HepG2 (cell line): ENCODE data around the gene RHBDL1. TPM values are rescaled to one million over a fixed set of nuclear protein-coding genes. Genes with fewer than 3 reads are reported as not detected.
A peak's percentile ranks its signal among the peaks of the same experiment; 100 is the strongest.

Experiments used
- CENPX ChIP-seq: sonication (generic); formaldehyde crosslinking; IDR thresholded peaks from 2 replicates; pipeline ENCODE4 v1.9.0; 2021; ENCODE audit warnings: mild to moderate bottlenecking, missing genetic modification reagents, moderate library complexity
- FOXP1 ChIP-seq, 2 experiments: fragments of 450-650 bp in 1 of 2; IDR thresholded peaks; 2 replicates each; pipeline ENCODE4 v1.6.1; 2017 to 2018; ENCODE audit warnings: antibody characterized with exemption in 1 of 2
- HIC2 ChIP-seq: sonication (generic); formaldehyde crosslinking; IDR thresholded peaks from 2 replicates; pipeline ENCODE4 v1.9.0; 2022; ENCODE audit warnings: low read depth, missing genetic modification reagents
- KDM5A ChIP-seq: fragments of 200-600 bp; sonication (generic); IDR thresholded peaks from 2 replicates; pipeline ENCODE4 v1.7.0; 2018; ENCODE audit warnings: antibody characterized with exemption, mild to moderate bottlenecking, low read length, borderline replicate concordance
- TFDP1 ChIP-seq: IDR thresholded peaks from 2 replicates; pipeline ENCODE4 v1.6.1; 2016; ENCODE audit warnings: missing compliant biosample characterization, missing genetic modification reagents, borderline replicate concordance
- TFE3 ChIP-seq: IDR thresholded peaks from 2 replicates; pipeline ENCODE4 v1.6.1; 2016
- THRA ChIP-seq: sonication (generic); formaldehyde crosslinking; IDR thresholded peaks from 2 replicates; pipeline ENCODE4 v1.4.0; 2020; ENCODE audit warnings: missing genetic modification reagents, borderline replicate concordance
- ZBTB33 ChIP-seq: sonication (generic); formaldehyde crosslinking; IDR thresholded peaks from 2 replicates; pipeline ENCODE4 v1.4.0; 2020; ENCODE audit warnings: missing genetic modification reagents
- ZMAT3 ChIP-seq: sonication (generic); formaldehyde crosslinking; conservative IDR thresholded peaks from 2 replicates; pipeline ENCODE4 v1.7.0; 2021; ENCODE audit warnings: missing genetic modification reagents
- ZNF121 ChIP-seq: sonication (generic); formaldehyde crosslinking; IDR thresholded peaks from 2 replicates; pipeline ENCODE4 v1.5.0; 2020; ENCODE audit warnings: mild to moderate bottlenecking, missing genetic modification reagents
- ZNF234 ChIP-seq: sonication (generic); formaldehyde crosslinking; conservative IDR thresholded peaks from 2 replicates; pipeline ENCODE4 v1.5.1; 2020; ENCODE audit warnings: mild to moderate bottlenecking, missing genetic modification reagents
- ZNF317 ChIP-seq: sonication (generic); formaldehyde crosslinking; IDR thresholded peaks from 2 replicates; pipeline ENCODE4 v1.5.0; 2020; ENCODE audit warnings: mild to moderate bottlenecking, missing genetic modification reagents
- ZNF44 ChIP-seq: sonication (generic); formaldehyde crosslinking; IDR thresholded peaks from 2 replicates; pipeline ENCODE4 v1.5.1; 2020; ENCODE audit warnings: mild to moderate bottlenecking, missing genetic modification reagents
- ZNF567 ChIP-seq: sonication (generic); formaldehyde crosslinking; IDR thresholded peaks from 2 replicates; pipeline ENCODE4 v1.8.1; 2023; ENCODE audit warnings: mild to moderate bottlenecking, missing genetic modification reagents, borderline replicate concordance
- ZNF629 ChIP-seq: sonication (generic); formaldehyde crosslinking; conservative IDR thresholded peaks from 2 replicates; pipeline ENCODE4 v1.5.0; 2020; ENCODE audit warnings: missing genetic modification reagents
- ZNF704 ChIP-seq: sonication (generic); formaldehyde crosslinking; IDR thresholded peaks from 2 replicates; pipeline ENCODE4 v1.8.1; 2023; ENCODE audit warnings: mild to moderate bottlenecking, inconsistent platforms, moderate library complexity, missing genetic modification reagents, borderline replicate concordance
- ZNF777 ChIP-seq: sonication (generic); formaldehyde crosslinking; IDR thresholded peaks from 2 replicates; pipeline ENCODE4 v1.4.0; 2020; ENCODE audit warnings: missing genetic modification reagents
- ZSCAN12 ChIP-seq: sonication (generic); formaldehyde crosslinking; IDR thresholded peaks from 2 replicates; pipeline ENCODE4 v1.9.0; 2021; ENCODE audit warnings: mild to moderate bottlenecking, missing genetic modification reagents
- ZSCAN21 ChIP-seq: sonication (generic); formaldehyde crosslinking; IDR thresholded peaks from 2 replicates; pipeline ENCODE4 v1.8.0; 2022; ENCODE audit warnings: mild to moderate bottlenecking, missing genetic modification reagents, moderate library complexity, borderline replicate concordance
- ZSCAN30 ChIP-seq: sonication (generic); formaldehyde crosslinking; IDR thresholded peaks from 2 replicates; pipeline ENCODE4 v1.5.0; 2020; ENCODE audit warnings: mild to moderate bottlenecking, missing genetic modification reagents
- polyA plus RNA-seq, 8 experiments: library from polyadenylated mRNA; depleted of rRNA in 3 of 8; stranded (reverse) in 7 of 8; unstranded in 1 of 8; fragments of >200 nt; fragmentation: Illumina TruSeq in 4 of 8; extraction: Trizol in 4 of 8; gene quantifications; 2 replicates each; pipeline versions ENCODE4 v1.2.1 to v1.2.3, GENCODE V29; 2011 to 2016; ENCODE audit warnings: low read depth in 4 of 8, missing spikeins in 1 of 8, mixed read lengths in 1 of 8; ENCODE audit not compliant: insufficient read depth in 1 of 8
- total RNA-seq, 5 experiments: library from RNA; depleted of rRNA; stranded (reverse); fragments of >200 nt; fragmentation: Illumina TruSeq; extraction: Trizol; gene quantifications; 2 replicates each; pipeline ENCODE4 v1.2.3, GENCODE V29; 2016; ENCODE audit warnings: low read depth in 1 of 5

RHBDL1 gene
- total and polyA plus RNA-seq, 2 of the 13 experiments (the other 11 are each of a cell fraction or from before 2014, with no cell fraction given): 1.8 to 3.8 TPM

- TF ChIP-seq ZBTB33 (CRISPR knock-in tag) (no peak; the same call in 1 of the 2 replicates), ZSCAN21 (peak; percentile 90), ZMAT3 (CRISPR knock-in tag) (peak; percentile 65; the same call in 1 of the 2 replicates), CENPX (CRISPR knock-in tag) (no peak), ZNF777 (CRISPR knock-in tag) (peak; percentile 63), THRA (CRISPR knock-in tag) (no peak), ZNF567 (CRISPR knock-in tag) (0 out of 2 replicates have a peak, but pooled peaks have one; percentile 18), ZNF704 (CRISPR knock-in tag) (no peak), KDM5A (no peak), ZSCAN12 (CRISPR knock-in tag) (no peak), ZNF121 (CRISPR knock-in tag) (no peak), ZNF234 (no peak), TFE3 (peak; percentile 52; the same call in 1 of the 2 replicates), ZSCAN30 (CRISPR knock-in tag) (no peak), FOXP1 (IDR thresholded peaks at IDR 0.05) (no peak), FOXP1 (CRISPR knock-in tag; IDR thresholded peaks at IDR 0.05) (no peak), ZNF317 (CRISPR knock-in tag) (0 out of 2 replicates have a peak, but pooled peaks have one; percentile 32), HIC2 (CRISPR knock-in tag) (peak; percentile 58; the same call in 1 of the 2 replicates), ZNF629 (no peak), ZNF44 (no peak), TFDP1 (CRISPR knock-in tag) (peak; percentile 71)
Measured at GRCh38 chr16:695355-696089, 20.1 kb downstream of the RHBDL1 start (continued).
